ENCODE results near the gene CHCHD3. TPM values are rescaled to one million over a fixed set of nuclear protein-coding genes. Genes with fewer than 3 reads are reported as not detected.

Gene CHCHD3
- total RNA-seq, 4 donors from 2014 or later = 27.9 to 39.0 (median 34.5) TPM

GRCh38 chr7:133023370-133024071 is 58.4 kb downstream of the CHCHD3 start:
- H3K4me3 ChIP-seq (ENCODE audit: low read depth, poor library complexity, severe bottlenecking) = no peak overlapping the region
- TF ChIP-seq, protein P1, sequence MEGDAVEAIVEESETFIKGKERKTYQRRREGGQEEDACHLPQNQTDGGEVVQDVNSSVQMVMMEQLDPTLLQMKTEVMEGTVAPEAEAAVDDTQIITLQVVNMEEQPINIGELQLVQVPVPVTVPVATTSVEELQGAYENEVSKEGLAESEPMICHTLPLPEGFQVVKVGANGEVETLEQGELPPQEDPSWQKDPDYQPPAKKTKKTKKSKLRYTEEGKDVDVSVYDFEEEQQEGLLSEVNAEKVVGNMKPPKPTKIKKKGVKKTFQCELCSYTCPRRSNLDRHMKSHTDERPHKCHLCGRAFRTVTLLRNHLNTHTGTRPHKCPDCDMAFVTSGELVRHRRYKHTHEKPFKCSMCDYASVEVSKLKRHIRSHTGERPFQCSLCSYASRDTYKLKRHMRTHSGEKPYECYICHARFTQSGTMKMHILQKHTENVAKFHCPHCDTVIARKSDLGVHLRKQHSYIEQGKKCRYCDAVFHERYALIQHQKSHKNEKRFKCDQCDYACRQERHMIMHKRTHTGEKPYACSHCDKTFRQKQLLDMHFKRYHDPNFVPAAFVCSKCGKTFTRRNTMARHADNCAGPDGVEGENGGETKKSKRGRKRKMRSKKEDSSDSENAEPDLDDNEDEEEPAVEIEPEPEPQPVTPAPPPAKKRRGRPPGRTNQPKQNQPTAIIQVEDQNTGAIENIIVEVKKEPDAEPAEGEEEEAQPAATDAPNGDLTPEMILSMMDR (IDR thresholded peaks at IDR 0.05) = no peak
- TF ChIP-seq POLR2A (IDR thresholded peaks at IDR 0.05) = no peak
- no peak for DNase-seq (ENCODE audit: low spot score in 2 of 2)
- intact Hi-C loops (cut with DNase I; ENCODE audit: low total_unique reads) = no loop called here
- 70 to 73% methylated on average over 4 of the region's 4 CpGs for WGBS, 2 donors

DNA sequence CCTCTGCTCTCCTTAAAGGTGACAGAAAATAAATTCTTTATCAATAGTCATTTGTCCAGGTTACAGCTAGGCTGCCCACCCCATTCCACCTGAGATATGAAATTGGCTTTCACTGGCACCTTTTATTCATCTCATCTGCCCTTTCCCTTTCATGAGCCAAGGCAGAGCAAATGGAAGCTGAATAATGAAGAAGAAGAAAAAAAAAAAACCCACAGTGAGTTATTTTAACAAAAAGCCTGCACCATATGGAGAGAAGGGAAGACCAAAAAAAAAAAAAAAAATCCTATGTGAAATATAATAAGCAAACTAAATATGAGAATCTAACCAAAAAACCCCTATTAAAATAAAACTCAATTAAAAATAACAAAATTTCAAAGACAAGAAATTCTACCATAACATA is 59.2 kb downstream of the CHCHD3 start:
- no peak overlapping the region for H3K4me3 ChIP-seq (ENCODE audit: low read depth, poor library complexity, severe bottlenecking)
- TF ChIP-seq POLR2A (IDR thresholded peaks at IDR 0.05) = no peak
- TF ChIP-seq, protein P1 (IDR thresholded peaks at IDR 0.05) = no peak
- no peak for DNase-seq (ENCODE audit: low spot score in 2 of 2)
- intact Hi-C loops (cut with DNase I; ENCODE audit: low total_unique reads) = no loop called here

DNA sequence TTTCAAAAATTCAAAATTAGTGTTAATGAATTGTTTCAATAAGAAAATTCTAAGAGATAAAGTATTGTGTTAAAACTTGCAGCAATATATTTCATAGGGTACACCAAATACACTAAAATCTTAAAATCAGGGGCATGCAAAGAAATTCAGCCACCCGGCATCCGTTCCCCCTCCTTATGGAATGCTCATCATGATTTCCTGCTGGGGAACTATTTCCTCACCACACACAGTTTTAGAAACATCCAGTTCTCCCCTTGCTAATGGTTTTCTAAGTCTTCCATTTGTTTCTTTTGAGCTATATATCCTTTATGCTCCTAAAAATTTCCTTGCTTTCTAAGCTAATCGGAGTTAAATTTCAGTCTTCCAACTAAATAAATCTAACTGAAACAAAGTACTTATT is 60.7 kb downstream of the CHCHD3 start:
- WGBS, 2 donors = 63% methylated on average over 3 of the region's 3 CpGs
- H3K4me3 ChIP-seq (ENCODE audit: low read depth, poor library complexity, severe bottlenecking) = no peak overlapping the region
- no peak for DNase-seq (ENCODE audit: low spot score in 2 of 2)
- TF ChIP-seq POLR2A (IDR thresholded peaks at IDR 0.05) = no peak
- TF ChIP-seq, protein P1 (IDR thresholded peaks at IDR 0.05) = no peak
- intact Hi-C loops (cut with DNase I; ENCODE audit: low total_unique reads) = no loop called here

DNA sequence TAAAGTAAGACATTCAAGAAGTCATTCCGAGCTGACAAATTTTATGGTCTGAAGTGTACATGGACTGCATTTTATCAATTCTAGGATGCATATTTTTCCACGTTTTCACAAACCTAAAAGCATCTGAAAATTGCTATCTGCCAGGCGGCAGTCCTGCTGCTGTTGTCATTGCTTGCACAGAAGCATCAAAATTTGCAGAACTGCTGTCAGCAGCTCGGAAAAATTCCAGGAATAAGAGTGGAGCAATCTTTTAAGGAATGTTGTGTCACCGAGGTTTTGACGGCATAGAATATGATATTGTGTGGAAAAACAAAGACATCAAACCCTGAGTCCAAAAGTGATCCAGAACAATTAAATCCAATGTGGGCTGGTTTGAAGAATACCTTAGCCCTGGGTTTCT is 61.4 kb downstream of the CHCHD3 start:
- TF ChIP-seq, protein P1 (IDR thresholded peaks at IDR 0.05) = no peak
- TF ChIP-seq POLR2A (IDR thresholded peaks at IDR 0.05) = no peak
- 86 to 89% methylated on average over 6 of the region's 6 CpGs for WGBS, 2 donors
- DNase-seq (ENCODE audit: low spot score in 2 of 2) = no peak
- intact Hi-C loops (cut with DNase I; ENCODE audit: low total_unique reads) = no loop called here
- H3K4me3 ChIP-seq (ENCODE audit: low read depth, poor library complexity, severe bottlenecking) = no peak overlapping the region

GRCh38 chr7:133019590-133019989 is 62.3 kb downstream of the CHCHD3 start:
- no peak for DNase-seq (ENCODE audit: low spot score in 2 of 2)
- 98% methylated on average over 2 of the region's 2 CpGs for WGBS, 2 donors
- TF ChIP-seq, protein P1 (IDR thresholded peaks at IDR 0.05) = no peak
- TF ChIP-seq POLR2A (IDR thresholded peaks at IDR 0.05) = no peak
- intact Hi-C loops (cut with DNase I; ENCODE audit: low total_unique reads) = no loop called here
- no peak overlapping the region for H3K4me3 ChIP-seq (ENCODE audit: low read depth, poor library complexity, severe bottlenecking)

GRCh38 chr7:133016604-133017003 is 65.3 kb downstream of the CHCHD3 start:
- intact Hi-C loops (cut with DNase I; ENCODE audit: low total_unique reads) = no loop called here
- no peak overlapping the region for H3K4me3 ChIP-seq (ENCODE audit: low read depth, poor library complexity, severe bottlenecking)
- 69 to 71% methylated on average over 4 of the region's 4 CpGs for WGBS, 2 donors
- no peak for DNase-seq (ENCODE audit: low spot score in 2 of 2)
- TF ChIP-seq, protein P1 (IDR thresholded peaks at IDR 0.05) = no peak
- no peak for TF ChIP-seq POLR2A (IDR thresholded peaks at IDR 0.05)

Measured in lower leg skin (tissue), 4 donors.